HG03066 (cell line): ENCODE measurements around the gene BCAS4.
"Not testable (repeated sequence)": the region's sequence is repeated elsewhere in the genome, so short reads cannot be mapped to it uniquely, and the experiment has no call there.

Source experiments
- ATAC-seq: cut with Tn5 transposase; IDR thresholded peaks from one replicate; pipeline ENCODE4 v1.9.1; 2021; ENCODE audit warnings: low read depth; ENCODE audit not compliant: unreplicated experiment

BCAS4 gene

DNA sequence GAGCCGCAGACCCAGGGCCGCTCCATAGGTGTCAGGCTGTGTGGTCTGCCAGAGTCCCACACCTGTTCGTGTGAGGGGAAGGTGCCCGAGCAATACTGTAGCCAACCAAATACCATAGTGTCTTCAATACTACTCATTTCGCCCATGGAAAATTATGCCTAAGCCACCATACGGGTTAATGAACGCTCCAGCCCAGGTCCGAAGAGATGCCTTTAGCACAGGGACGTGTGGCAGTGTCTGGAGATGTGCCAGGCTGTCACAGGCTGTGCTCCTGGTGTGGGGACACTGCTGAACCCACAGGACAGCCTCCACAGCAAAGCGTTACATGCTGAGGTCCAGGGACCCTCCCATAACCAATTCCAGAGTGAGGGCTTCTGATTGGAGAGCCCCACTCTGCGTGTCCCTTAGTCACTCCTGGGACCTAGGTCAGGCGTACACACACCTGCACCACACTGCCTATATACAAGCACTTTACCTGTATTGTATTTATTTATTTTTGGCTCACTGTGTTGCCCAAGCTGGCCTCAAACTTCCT is 25.2 kb upstream of the BCAS4 start:
- ATAC-seq = not testable (repeated sequence)

DNA sequence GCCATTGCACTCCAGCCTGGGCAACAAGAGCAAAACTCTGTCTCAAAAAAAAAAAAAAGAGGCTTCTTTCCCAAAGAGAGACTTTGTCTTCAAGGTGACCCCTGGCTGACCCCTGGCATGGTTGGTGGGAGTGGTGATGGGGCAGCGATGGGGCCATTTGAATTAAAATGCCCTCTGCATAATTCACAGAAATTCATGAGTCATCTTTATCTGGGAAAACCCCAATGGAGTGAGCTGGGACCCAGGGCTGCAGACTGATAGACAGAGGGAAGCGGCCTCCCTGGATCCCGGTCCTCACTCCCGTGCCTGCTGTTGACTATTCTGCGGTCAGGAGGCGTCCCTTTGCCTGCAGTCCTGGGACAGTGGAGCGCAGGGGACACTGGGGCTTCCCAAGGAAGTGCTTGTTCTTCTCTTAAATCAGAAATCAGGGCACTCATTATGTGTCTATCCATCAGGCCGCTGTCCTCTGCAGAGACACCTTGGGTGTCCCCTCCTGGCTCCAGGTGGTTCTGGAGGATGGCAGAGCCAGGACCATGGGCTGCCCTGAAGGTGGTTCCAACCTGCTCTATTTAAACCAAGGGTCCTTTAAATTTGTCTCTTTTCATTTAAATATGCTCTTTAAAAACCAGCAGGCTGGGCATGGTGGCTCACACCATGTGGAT is 23.3 kb upstream of the BCAS4 start:
- not testable (repeated sequence) for ATAC-seq

- no peak for ATAC-seq
Measured at GRCh38 chr20:50772420-50773185, 22.3 kb upstream of the BCAS4 start.

- no peak for ATAC-seq
Measured at GRCh38 chr20:50774515-50774914, 20.3 kb upstream of the BCAS4 start.

DNA sequence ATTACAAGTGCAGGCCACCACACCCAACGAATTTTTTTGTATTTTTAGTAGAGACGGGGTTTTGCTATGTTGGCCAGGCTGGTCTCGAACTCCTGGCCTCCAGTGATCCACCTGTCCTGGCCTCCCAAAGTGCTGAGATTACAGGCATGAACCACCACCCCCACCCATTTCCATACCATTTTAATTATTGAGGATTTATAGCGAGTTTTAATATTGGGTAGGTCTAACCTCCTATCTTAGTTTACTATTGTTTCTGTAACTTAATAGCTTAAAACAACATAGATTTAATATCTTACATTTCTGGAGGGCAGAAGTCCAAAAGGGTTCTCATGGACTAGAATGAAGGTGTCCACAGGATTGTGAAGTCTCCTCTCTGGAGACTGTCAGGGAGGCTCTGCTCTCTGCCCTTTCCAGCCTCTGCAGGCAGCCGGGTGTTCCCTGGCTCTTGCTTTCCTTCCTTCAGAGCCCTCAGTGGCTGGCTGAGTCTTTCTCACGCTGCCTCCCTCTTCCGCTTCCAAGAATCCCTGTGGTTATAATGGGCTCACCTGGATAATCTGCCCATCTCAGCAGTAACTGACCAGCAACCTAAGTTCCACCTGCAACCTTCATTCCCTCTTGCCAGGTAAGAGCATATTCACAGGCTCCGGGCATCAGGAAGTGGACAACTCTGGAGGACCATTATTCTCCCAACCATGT is 18.6 kb upstream of the BCAS4 start:
- ATAC-seq = no peak

GRCh38 chr20:50777373-50777772 is 17.5 kb upstream of the BCAS4 start:
- no peak for ATAC-seq

DNA sequence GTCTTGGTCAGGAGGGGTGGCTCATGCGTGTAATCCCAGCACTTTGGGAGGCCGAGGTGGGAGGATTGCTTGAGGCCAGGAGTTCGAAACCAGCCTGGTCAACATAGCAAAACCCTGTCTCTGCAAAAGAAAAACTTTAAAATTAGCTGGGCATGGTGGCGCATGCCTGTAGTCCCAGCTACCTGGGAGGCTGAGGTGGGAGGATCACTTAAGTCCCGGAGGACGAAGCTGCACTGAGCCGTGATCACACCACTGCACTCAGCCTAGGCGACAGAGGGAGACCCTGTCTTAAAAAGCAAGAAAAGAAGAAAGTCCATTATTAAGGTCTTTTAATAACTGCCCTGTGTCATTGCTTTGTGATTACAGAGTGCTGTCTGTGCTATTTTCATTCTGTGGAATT is 15.9 kb upstream of the BCAS4 start:
- ATAC-seq = not testable (repeated sequence)

DNA sequence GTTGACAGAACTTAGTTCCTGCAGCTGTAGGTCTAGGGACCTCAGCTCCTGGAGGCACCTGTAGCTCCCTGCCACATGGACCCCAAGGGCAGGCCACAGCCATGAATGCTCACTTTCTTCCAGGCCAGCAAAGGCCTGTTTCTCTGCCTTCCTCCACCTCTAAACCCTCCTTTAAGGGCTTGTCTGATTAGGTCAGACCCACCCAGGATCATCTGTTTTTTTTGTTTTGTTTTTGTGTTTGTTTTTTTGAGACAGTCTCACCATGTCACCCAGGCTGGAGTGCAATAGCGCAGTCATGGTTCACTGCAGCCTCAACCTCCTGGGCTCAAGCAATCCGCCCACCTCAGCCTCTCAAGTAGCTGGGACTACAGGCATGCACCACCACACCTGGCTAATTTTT is 11.5 kb upstream of the BCAS4 start:
- no peak for ATAC-seq

GRCh38 chr20:50783903-50784302 is 11.0 kb upstream of the BCAS4 start:
- no peak for ATAC-seq

DNA sequence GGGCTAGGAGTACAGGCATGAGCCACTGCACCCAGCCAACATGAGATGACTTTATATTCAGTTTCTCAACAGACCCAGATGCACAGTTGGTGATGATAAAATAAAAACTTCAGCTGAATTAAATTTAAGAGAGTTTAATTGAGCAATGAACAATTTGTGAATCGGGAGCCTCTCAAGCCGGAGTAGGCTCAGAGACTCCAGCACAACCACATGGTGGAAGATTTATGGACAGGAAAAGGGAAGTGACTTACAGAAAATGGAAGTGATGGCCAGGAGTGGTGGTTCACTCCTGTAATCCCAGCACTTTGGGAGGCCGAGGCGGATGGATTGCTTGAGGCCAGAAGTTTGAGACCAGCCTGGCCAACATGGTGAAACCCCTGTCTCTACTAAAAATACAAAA is 10.4 kb upstream of the BCAS4 start:
- ATAC-seq = no peak

GRCh38 chr20:50786703-50787102 is 8.2 kb upstream of the BCAS4 start:
- no peak for ATAC-seq

DNA sequence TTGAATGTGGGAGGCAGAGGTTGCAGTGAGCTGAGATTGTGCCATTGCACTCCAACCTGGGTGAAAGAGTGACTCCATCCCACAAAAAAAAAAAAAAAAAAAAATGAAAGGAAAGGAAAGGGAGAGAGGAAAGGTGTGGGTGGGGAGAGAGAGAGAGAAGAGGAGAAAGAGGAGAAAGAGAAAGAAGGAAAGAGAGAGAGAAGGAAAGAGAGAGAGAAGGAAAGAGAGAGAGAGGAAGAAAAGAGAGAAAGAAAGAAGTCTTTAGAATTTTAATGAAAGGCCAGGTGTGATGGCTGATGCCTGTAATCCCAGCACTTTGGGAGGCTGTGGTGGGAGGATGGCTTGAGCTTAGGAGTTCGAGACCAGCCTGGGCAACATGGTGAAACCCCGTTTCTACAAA is 7.7 kb upstream of the BCAS4 start:
- no peak for ATAC-seq

- ATAC-seq = no peak
Measured at GRCh38 chr20:50788045-50788991, 6.5 kb upstream of the BCAS4 start.

DNA sequence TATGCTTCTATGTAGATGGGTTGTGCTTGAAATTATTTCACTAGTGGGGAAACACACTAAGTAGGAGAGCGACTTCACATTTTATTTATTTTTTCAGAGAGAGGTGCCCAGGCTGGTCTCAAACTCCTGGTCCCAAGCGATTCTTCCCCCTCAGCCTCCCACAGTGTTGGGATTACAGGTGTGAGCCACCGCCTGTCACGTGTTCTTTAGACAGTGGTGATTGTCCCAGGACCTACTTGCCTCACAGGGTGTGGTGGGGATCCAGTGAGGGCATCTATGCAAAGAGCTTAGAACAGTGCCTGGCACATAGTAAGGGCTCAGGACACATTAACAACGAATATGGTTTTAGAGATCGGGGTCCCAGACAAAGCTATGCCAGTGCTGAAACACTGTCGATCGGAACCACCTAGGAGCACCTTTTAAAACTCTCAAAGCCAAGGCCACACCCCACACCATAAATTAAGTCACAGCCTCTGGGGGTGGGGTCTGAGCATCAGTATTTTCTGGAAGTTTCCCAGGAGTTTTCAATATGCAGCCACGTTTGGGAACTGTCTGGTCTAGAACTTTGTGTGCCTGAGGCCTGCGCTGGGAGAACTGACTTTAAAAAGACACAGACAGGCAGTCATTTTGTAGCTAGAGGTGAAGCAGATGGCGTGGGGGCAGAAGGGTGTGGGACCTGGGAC is 4.8 kb upstream of the BCAS4 start:
- ATAC-seq = no peak

- ATAC-seq = peak; percentile 53
Measured at GRCh38 chr20:50790651-50791277, 4.1 kb upstream of the BCAS4 start.

DNA sequence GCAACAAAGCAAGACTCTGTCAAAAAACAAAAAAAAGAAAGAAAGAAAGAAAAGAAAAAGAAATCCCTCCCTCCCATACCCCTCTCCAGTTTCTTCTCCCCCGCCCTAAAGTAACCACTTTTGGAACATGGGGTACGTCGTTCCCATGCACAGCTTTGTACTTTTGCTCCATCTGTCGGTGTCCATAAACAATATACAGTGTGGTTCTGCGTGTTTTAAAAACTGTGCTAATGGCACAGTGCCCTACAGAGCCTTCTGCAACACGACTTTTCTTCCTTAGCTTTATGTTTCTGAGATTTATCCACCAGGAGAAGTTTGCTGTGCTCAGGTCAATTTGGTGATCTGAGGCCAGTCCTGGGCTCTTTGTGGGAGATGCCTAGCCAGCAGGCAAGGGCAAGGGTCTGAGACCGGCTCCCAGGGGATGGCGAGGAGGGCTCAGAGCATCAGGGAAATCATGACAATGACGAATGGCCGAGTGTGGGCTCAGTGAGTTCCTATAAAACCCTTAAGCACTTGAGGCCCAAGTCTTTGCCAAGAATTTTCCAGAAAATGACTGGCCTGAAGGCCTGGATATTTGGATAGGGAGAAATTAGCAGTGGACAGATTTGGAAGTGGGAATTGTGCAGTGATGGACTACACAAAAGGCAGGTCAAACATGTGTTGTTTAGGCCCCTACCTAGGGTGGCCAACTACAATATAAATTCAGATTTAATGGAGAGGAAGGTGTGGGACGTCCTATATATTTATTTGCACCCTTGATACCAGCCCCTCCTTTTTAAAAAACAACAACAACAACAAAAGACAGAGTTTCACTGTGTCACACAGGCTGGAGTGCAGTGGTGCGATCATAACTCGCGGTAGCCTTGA is 1.9 kb upstream of the BCAS4 start:
- ATAC-seq = no peak

- not testable (repeated sequence) for ATAC-seq
Measured at GRCh38 chr20:50793575-50794016, 1.3 kb upstream of the BCAS4 start.

DNA sequence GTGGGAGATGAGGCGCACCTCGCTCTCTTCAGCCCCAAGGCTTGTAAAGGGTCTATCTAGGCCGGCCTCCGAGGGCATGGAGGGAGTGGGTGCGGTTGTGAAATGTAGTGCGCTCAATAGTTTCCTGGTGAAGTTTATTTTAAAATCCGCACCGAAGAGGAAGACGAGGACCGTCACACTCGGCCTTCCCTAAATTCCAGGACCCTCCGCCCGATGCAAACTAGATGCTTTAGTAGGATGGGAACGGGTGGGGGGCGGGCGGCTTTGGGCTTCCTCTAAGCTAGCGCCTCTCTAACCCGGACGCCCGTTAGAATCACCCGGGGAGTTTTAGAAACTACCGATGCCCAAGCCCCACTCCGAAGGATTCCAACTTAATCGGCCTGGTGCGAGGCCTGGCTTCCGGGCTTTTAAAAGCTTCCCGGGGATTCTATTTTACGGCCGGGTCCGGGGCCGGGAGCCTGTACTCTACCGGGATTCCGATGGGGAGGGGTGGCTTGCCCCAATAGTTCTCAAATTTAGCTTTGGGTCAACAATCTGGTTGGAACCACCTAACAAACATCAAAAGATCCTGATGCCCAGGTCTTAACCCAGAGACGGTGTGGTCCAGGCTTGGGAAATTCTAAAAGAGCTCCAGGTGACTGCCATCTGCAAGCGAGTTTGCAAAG is 548 bp upstream of the BCAS4 start:
- ATAC-seq = peak; percentile 1
